K562 (cell line): ENCODE data around the gene CREBL2. TPM values are rescaled to one million over a fixed set of nuclear protein-coding genes. Genes with fewer than 3 reads are reported as not detected.

ENCODE experiments used
- ATAC-seq: fragments of 200-7000 bp; cut with Tn5 transposase; 3 replicates; pipeline ENCODE4 v1.9.1; 2020; ENCODE audit warnings: moderate library complexity
- BruUV-seq: library from RNA; stranded (reverse); fragments of 400-500 nt; replicated peaks from 2 replicates; lab custom pipeline; 2021; lab: Mats Ljungman, UMichigan
- CTCF ChIA-PET: fragments of 300-600 bp; formaldehyde crosslinking; extraction: SDS; loops from one replicate; lab custom pipeline; 2021; ENCODE audit warnings: low intra/inter-chr PET ratio; lab: Yijun Ruan, JAX
- POLR2A ChIA-PET: fragments of 300-600, 350-650 bp; sonication (Branson Sonifier 250); formaldehyde crosslinking; extraction: SDS; loops from one replicate; lab custom pipeline; 2021; ENCODE audit warnings: antibody characterized with exemption, inconsistent platforms; lab: Yijun Ruan, JAX
- DNase-seq, 4 experiments: peaks; one replicate each; pipeline versions ENCODE4 v3.0.0 to v3.0.0-alpha.2; 2011 to 2018; ENCODE audit warnings: low spot score in 3 of 4, mixed read lengths in 3 of 4; ENCODE audit errors: extremely low read depth in 1 of 4
- FAIRE-seq: peaks from 2 replicates; lab custom pipeline; 2011; peaks lifted over from hg19 to GRCh38; lab: Jason Lieb, UNC
- H2AFZ ChIP-seq: 2 replicates; pipeline ENCODE4 v1.6.0; 2011; ENCODE audit warnings: low read depth, low read length, control low read depth, inconsistent platforms
- H3K27ac ChIP-seq: fragments of 200-600 bp; 3 replicates; pipeline ENCODE4 v1.8.0; 2011; ENCODE audit warnings: low read depth, mild to moderate bottlenecking, control low read depth, inconsistent platforms, low read length, moderate library complexity, mixed read lengths; ENCODE audit errors: extremely low read depth
- H3K27me3 ChIP-seq, 2 experiments: fragments of 300-600 bp in 1 of 2; 2 replicates in 1 of 2; 3 replicates in 1 of 2; pipeline versions ENCODE4 v1.6.0 to v1.8.0; 2011; ENCODE audit warnings: inconsistent platforms in 2 of 2, low read length in 2 of 2, mild to moderate bottlenecking in 1 of 2, mixed read lengths in 1 of 2, moderate library complexity in 1 of 2; ENCODE audit not compliant: control insufficient read depth in 2 of 2, insufficient read depth in 2 of 2
- H3K36me3 ChIP-seq: fragments of 300-600 bp; 3 replicates; pipeline ENCODE4 v1.8.0; 2011; ENCODE audit warnings: mild to moderate bottlenecking, low read length, inconsistent platforms; ENCODE audit not compliant: control insufficient read depth, insufficient read depth
- H3K4me1 ChIP-seq, 2 experiments: fragments of 200-600 bp in 1 of 2; replicated peaks in 1 of 2; 2 replicates in 1 of 2; 3 replicates in 1 of 2; pipeline versions ENCODE4 v1.5.1 to v1.8.0; 2011; ENCODE audit warnings: inconsistent platforms in 2 of 2, low read length in 2 of 2, mild to moderate bottlenecking in 1 of 2, mixed read lengths in 1 of 2, moderate library complexity in 1 of 2; ENCODE audit not compliant: control insufficient read depth in 2 of 2, insufficient read depth in 2 of 2
- H3K4me2 ChIP-seq: 2 replicates; pipeline ENCODE4 v1.6.1; 2011; ENCODE audit warnings: low read length, control low read depth, inconsistent platforms, mixed read lengths; ENCODE audit not compliant: insufficient read depth
- H3K4me3 ChIP-seq: fragments of 200-600 bp; sonication (generic), shearing (Covaris generic); 2 replicates; pipeline ENCODE4 v1.5.1; 2016; ENCODE audit warnings: control low read depth, inconsistent platforms
- H3K79me2 ChIP-seq: fragments of 200-600 bp; 3 replicates; pipeline ENCODE4 v1.8.0; 2011; ENCODE audit warnings: low read length, inconsistent platforms; ENCODE audit not compliant: control insufficient read depth, insufficient read depth
- H3K9ac ChIP-seq, 2 experiments: 2 replicates each; pipeline versions ENCODE4 v1.6.0 to v1.6.1; 2011; ENCODE audit warnings: low read depth in 2 of 2, low read length in 2 of 2, control low read depth in 1 of 2, inconsistent platforms in 1 of 2, mild to moderate bottlenecking in 1 of 2, mixed read lengths in 1 of 2; ENCODE audit not compliant: insufficient read depth in 1 of 2
- H3K9me1 ChIP-seq: one replicate; pipeline ENCODE4 v1.6.0; 2011; ENCODE audit warnings: inconsistent platforms, mild to moderate bottlenecking, low read length, moderate library complexity; ENCODE audit not compliant: control insufficient read depth, insufficient read depth
- H3K9me3 ChIP-seq: replicated peaks from 2 replicates; pipeline ENCODE4 v1.5.1; 2011; ENCODE audit warnings: low read depth, low read length, inconsistent platforms; ENCODE audit not compliant: control insufficient read depth, insufficient read depth
- H4K20me1 ChIP-seq: replicated peaks from 2 replicates; pipeline ENCODE4 v1.6.1; 2011; ENCODE audit warnings: low read length, inconsistent platforms, mixed read lengths; ENCODE audit not compliant: control insufficient read depth, insufficient read depth
- E2F5 ChIP-seq: sonication (generic); formaldehyde crosslinking; IDR thresholded peaks from 2 replicates; pipeline ENCODE4 v1.8.0; 2022; ENCODE audit warnings: mild to moderate bottlenecking, missing genetic modification reagents
- ELF1 ChIP-seq: fragments of 200-800 bp; sonication (Bioruptor generic); IDR thresholded peaks from 2 replicates; pipeline ENCODE4 v1.6.1; 2016; ENCODE audit warnings: missing genetic modification characterization, missing compliant biosample characterization
- EP300 ChIP-seq: IDR thresholded peaks from 2 replicates; pipeline ENCODE4 v1.6.1; 2012; ENCODE audit warnings: low read length, improper control_type of control experiment
- ETS1 ChIP-seq: conservative IDR thresholded peaks from 2 replicates; pipeline ENCODE4 v1.6.1; 2011; ENCODE audit warnings: low read depth, mild to moderate bottlenecking, low read length; ENCODE audit not compliant: control insufficient read depth
- IRF2 ChIP-seq: sonication (generic); formaldehyde crosslinking; IDR thresholded peaks from 2 replicates; pipeline ENCODE4 v1.8.1; 2022; ENCODE audit warnings: mild to moderate bottlenecking, missing genetic modification reagents
- KDM2B ChIP-seq: fragments of 250-450 bp; sonication (Bioruptor Pico); IDR thresholded peaks from 2 replicates; pipeline ENCODE4 v1.8.0; 2021; ENCODE audit warnings: mild to moderate bottlenecking, moderate library complexity
- KLF10 ChIP-seq: fragments of 250-450 bp; sonication (Bioruptor Pico); IDR thresholded peaks from 2 replicates; pipeline ENCODE4 v1.6.1; 2021; ENCODE audit warnings: matching md5 sums
- MYBL2 ChIP-seq, 2 experiments: fragments of 450-650 bp in 1 of 2; sonication (generic) in 1 of 2; formaldehyde crosslinking in 1 of 2; IDR thresholded peaks; 2 replicates each; pipeline versions ENCODE4 v1.6.1 to v1.8.1; 2017 to 2022; ENCODE audit warnings: borderline replicate concordance in 1 of 2, inconsistent platforms in 1 of 2, low read depth in 1 of 2, mild to moderate bottlenecking in 1 of 2, missing genetic modification reagents in 1 of 2, moderate library complexity in 1 of 2
- PHTF2 ChIP-seq: fragments of 250-450 bp; sonication (Bioruptor Pico); IDR thresholded peaks from 2 replicates; pipeline ENCODE4 v1.5.0; 2021; ENCODE audit warnings: mild to moderate bottlenecking
- SRSF9 ChIP-seq: fragments of 200-400 bp; formaldehyde crosslinking; IDR thresholded peaks from 2 replicates; pipeline ENCODE4 v1.6.1; 2017; ENCODE audit warnings: low read depth, low read length, borderline replicate concordance
- UBTF ChIP-seq, 2 experiments: IDR thresholded peaks; 2 replicates each; pipeline ENCODE4 v1.6.1; 2012; ENCODE audit warnings: improper control_type of control experiment in 2 of 2, low read depth in 2 of 2, low read length in 2 of 2, borderline replicate concordance in 1 of 2
- USF2 ChIP-seq: sonication (generic); formaldehyde crosslinking; IDR thresholded peaks from 2 replicates; pipeline ENCODE4 v1.5.0; 2020; ENCODE audit warnings: missing genetic modification reagents
- ZBTB7A ChIP-seq: IDR thresholded peaks from 2 replicates; pipeline ENCODE4 v1.6.1; 2011; ENCODE audit warnings: low read depth, mild to moderate bottlenecking, low read length, moderate library complexity, borderline replicate concordance; ENCODE audit not compliant: control insufficient read depth
- ZC3H4 ChIP-seq: sonication (generic); formaldehyde crosslinking; IDR thresholded peaks from 2 replicates; pipeline ENCODE4 v1.9.0; 2021; ENCODE audit warnings: missing genetic modification reagents, borderline replicate concordance
- ZFX ChIP-seq: sonication (generic); formaldehyde crosslinking; IDR thresholded peaks from 2 replicates; pipeline ENCODE4 v1.8.0; 2022; ENCODE audit warnings: mild to moderate bottlenecking, missing genetic modification reagents, moderate library complexity
- ZNF143 ChIP-seq: sonication (generic); formaldehyde crosslinking; IDR thresholded peaks from 2 replicates; pipeline ENCODE4 v1.9.0; 2022; ENCODE audit warnings: mild to moderate bottlenecking, missing genetic modification reagents
- ZNF431 ChIP-seq: sonication (generic); formaldehyde crosslinking; IDR thresholded peaks from 2 replicates; pipeline ENCODE4 v1.8.0; 2022; ENCODE audit warnings: mild to moderate bottlenecking, missing genetic modification reagents
- WGBS: fragments of 100-300 bp; shearing (Covaris generic); methylation state at CpG from one replicate; pipeline ENCODE4 v1.1.6; 2016; ENCODE audit warnings: low coverage, mixed read lengths; ENCODE audit not compliant: insufficient coverage; ENCODE audit errors: missing lambda C conversion rate; 5-methylcytosine and 5-hydroxymethylcytosine counted together
- in situ Hi-C: fragments of 300-500 bp; cut with MboI; formaldehyde crosslinking; loops from 4 replicates; pipeline ENCODE4 v1.15.0; 2018; ENCODE audit warnings: inconsistent platforms, mixed read lengths
- intact Hi-C: fragments of 100-400 bp; cut with micrococcal nuclease; formaldehyde crosslinking; loops from 2 replicates; pipeline ENCODE4 v1.14.2; 2022
- polyA plus RNA-seq, 8 experiments: library from polyadenylated mRNA; depleted of rRNA in 4 of 8; stranded (reverse) in 5 of 8; unstranded in 3 of 8; fragments of >200 nt; fragmentation: Nextera tagmentation in 2 of 8; fragmentation: Illumina TruSeq in 1 of 8; extraction: Ambion mirVana in 2 of 8; extraction: Trizol in 1 of 8; gene quantifications; 2 replicates each; pipeline versions ENCODE4 v1.2.1 to v1.2.3, GENCODE V29; 2011 to 2014; ENCODE audit warnings: inconsistent platforms in 1 of 8, missing spikeins in 1 of 8
- total RNA-seq, 7 experiments: library from RNA; depleted of rRNA in 6 of 7; stranded (reverse); fragments of >200 nt in 6 of 7; fragmentation: Illumina TruSeq in 2 of 7; extraction: Trizol in 2 of 7; gene quantifications; 2 replicates each; pipeline versions ENCODE4 v1.2.1 to v1.2.3, GENCODE V29; 2011 to 2021; ENCODE audit warnings: low replicate concordance in 1 of 7

The CREBL2 gene
- total and polyA plus RNA-seq, 9 of the 15 experiments (the other 6 are each of a cell fraction or from before 2014, with no cell fraction given), result 1.7 to 7.3 (median 5.2) TPM

GRCh38 chr12:12604740-12605139 is 6.9 kb upstream of the CREBL2 start:
- intact Hi-C loops (no loop called here), in situ Hi-C loops (no loop called here)
- no peaks in the 10 kb centered on the region for H3K9me1 ChIP-seq
- no peak overlapping the region for H3K27ac ChIP-seq
- POLR2A ChIA-PET, result no interaction called here
- BruUV-seq, result no TSS peak
- H3K4me3 ChIP-seq, result no peak overlapping the region
- ATAC-seq (no peak), FAIRE-seq (no peak), DNase-seq (no peak)
- H2AFZ ChIP-seq, result peak overlapping the region; percentile 53
- no peak overlapping the region for H3K4me2 ChIP-seq
- no peaks in the 10 kb centered on the region for H3K27me3 ChIP-seq
- H3K79me2 ChIP-seq, result no peaks in the 10 kb centered on the region
- no peaks in the 10 kb centered on the region; a peak in 1 of 5 replicates for H3K4me1 ChIP-seq
- 49% methylated on average over 5 of the region's 5 CpGs for WGBS
- no peak overlapping the region for H3K9ac ChIP-seq
- H4K20me1 ChIP-seq, result no peaks in the 10 kb centered on the region
- CTCF ChIA-PET, result no interaction called here
- H3K9me3 ChIP-seq, result no peaks in the 10 kb centered on the region
- no peaks in the 10 kb centered on the region for H3K36me3 ChIP-seq
- no peak for TF ChIP-seq UBTF (IDR thresholded peaks at IDR 0.05; ENCODE audit: borderline replicate concordance in 1 of 2, low read depth in 2 of 2, low read length in 2 of 2)
- no peak for TF ChIP-seq KDM2B (CRISPR knock-in tag)
- no peak for TF ChIP-seq EP300
- no peak for TF ChIP-seq PHTF2 (CRISPR knock-in tag)
- no peak for TF ChIP-seq SRSF9
- no peak for TF ChIP-seq ETS1
- TF ChIP-seq USF2 (CRISPR knock-in tag), result no peak
- TF ChIP-seq ELF1 (tag), result no peak
- no peak for TF ChIP-seq MYBL2 (IDR thresholded peaks at IDR 0.05; ENCODE audit: low read depth)
- TF ChIP-seq MYBL2 (CRISPR knock-in tag; IDR thresholded peaks at IDR 0.05; ENCODE audit: borderline replicate concordance), result no peak
- no peak for TF ChIP-seq IRF2
- no peak for TF ChIP-seq ZNF431 (CRISPR knock-in tag)
- no peak for TF ChIP-seq KLF10 (CRISPR knock-in tag)
- TF ChIP-seq E2F5, result no peak
- no peak for TF ChIP-seq ZFX
- TF ChIP-seq ZC3H4, result no peak
- no peak for TF ChIP-seq ZBTB7A
- TF ChIP-seq ZNF143 (CRISPR knock-in tag), result no peak
